ENCODE measurements around the gene ZNF664.

DNA sequence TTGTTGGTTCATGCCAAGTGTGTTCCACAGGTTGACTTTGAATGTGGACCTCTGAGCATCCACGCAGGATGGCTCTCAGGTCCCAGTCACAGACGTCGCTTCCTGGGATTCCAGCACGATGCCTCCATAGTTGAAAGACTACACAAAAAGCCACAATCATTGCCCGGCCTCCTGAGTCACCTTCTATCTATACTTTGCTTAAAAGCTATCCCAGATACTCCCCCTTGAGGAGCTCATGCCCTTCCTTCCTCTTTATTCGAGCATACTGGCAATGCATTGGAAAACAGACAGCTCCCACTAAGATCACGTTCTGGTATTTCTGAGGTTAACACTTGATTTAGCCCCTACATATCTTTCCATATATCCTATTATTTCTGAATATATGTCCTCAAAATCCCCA lies 40.1 kb downstream of the ZNF664 start:
- TF ChIP-seq CTCF (IDR thresholded peaks at IDR 0.05) (no peak), POLR2A (IDR thresholded peaks at IDR 0.05; ENCODE audit: low read depth) (no peak), POLR2AphosphoS5 (IDR thresholded peaks at IDR 0.05) (no peak)
